Measurements from ENCODE around the gene SOBP. TPM values are rescaled to one million over a fixed set of nuclear protein-coding genes. Genes with fewer than 3 reads are reported as not detected.

The SOBP gene
- total RNA-seq, 4 donors from 2014 or later = 0.15 to 3.8 (median 1.6) TPM

- intact Hi-C loops (cut with DNase I) = no loop called here
- no peak overlapping the region for H3K4me3 ChIP-seq
- 74 to 76% methylated on average over 5 of the region's 5 CpGs for WGBS, 2 donors
- no peaks in the 10 kb centered on the region for H3K4me1 ChIP-seq
- DNase-seq = no peak
- H3K27ac ChIP-seq = no peak overlapping the region
- peaks cover 0 to 3% (median 0%) of the 10 kb centered on the region in 4 donors for H3K27me3 ChIP-seq
- H3K36me3 ChIP-seq = no peaks in the 10 kb centered on the region
- TF ChIP-seq POLR2A (IDR thresholded peaks at IDR 0.05) (no peak), CTCF (IDR thresholded peaks at IDR 0.05) (no peak)
- no peaks in the 10 kb centered on the region for H3K9me3 ChIP-seq
These were observed 136.7 kb downstream of the SOBP start for GRCh38 chr6:107626645-107627044.

GRCh38 chr6:107627969-107628368, 138.1 kb downstream of the SOBP start:
- Histone ChIP-seq H3K27me3 (peaks cover 0 to 7% (median 0%) of the 10 kb centered on the region in 4 donors), H3K36me3 (no peaks in the 10 kb centered on the region), H3K27ac (no peak overlapping the region), H3K9me3 (no peaks in the 10 kb centered on the region), H3K4me3 (no peak overlapping the region), H3K4me1 (no peaks in the 10 kb centered on the region)
- intact Hi-C loops (cut with DNase I) = no loop called here
- no peak for TF ChIP-seq CTCF (IDR thresholded peaks at IDR 0.05)
- no peak for TF ChIP-seq POLR2A (IDR thresholded peaks at IDR 0.05)
- no peak for DNase-seq
- WGBS, 2 donors = 83 to 96% methylated on average over 4 of the region's 4 CpGs

GRCh38 chr6:107628878-107629277, 139.0 kb downstream of the SOBP start:
- H3K36me3 ChIP-seq = no peaks in the 10 kb centered on the region
- no peak overlapping the region for H3K27ac ChIP-seq
- 92 to 95% methylated on average over 3 of the region's 3 CpGs for WGBS, 2 donors
- peaks cover 0 to 15% (median 4%) of the 10 kb centered on the region in 4 donors for H3K27me3 ChIP-seq
- no peak overlapping the region for H3K4me3 ChIP-seq
- H3K9me3 ChIP-seq = no peaks in the 10 kb centered on the region
- H3K4me1 ChIP-seq = peaks cover 0 to under 1% (median 0%) of the 10 kb centered on the region in 3 donors
- no peak for DNase-seq
- TF ChIP-seq CTCF (IDR thresholded peaks at IDR 0.05) (no peak), POLR2A (IDR thresholded peaks at IDR 0.05) (no peak)
- intact Hi-C loops (cut with DNase I) = no loop called here

- peaks cover 0 to 8% (median 5%) of the 10 kb centered on the region in 3 donors for H3K4me1 ChIP-seq
- H3K27ac ChIP-seq = no peak overlapping the region
- no peak overlapping the region for H3K4me3 ChIP-seq
- no peak for DNase-seq
- no peaks in the 10 kb centered on the region for H3K9me3 ChIP-seq
- H3K27me3 ChIP-seq = peaks cover 0 to 22% (median 7%) of the 10 kb centered on the region in 4 donors
- intact Hi-C loops (cut with DNase I) = no loop called here
- WGBS, 2 donors = 69 to 79% methylated on average over 6 of the region's 6 CpGs
- no peaks in the 10 kb centered on the region for H3K36me3 ChIP-seq
- no peak for TF ChIP-seq CTCF (IDR thresholded peaks at IDR 0.05)
- no peak for TF ChIP-seq POLR2A (IDR thresholded peaks at IDR 0.05)
These were observed 139.7 kb downstream of the SOBP start for GRCh38 chr6:107629548-107630129.

GRCh38 chr6:107630348-107630977, 140.5 kb downstream of the SOBP start:
- Histone ChIP-seq H3K9me3 (no peaks in the 10 kb centered on the region), H3K36me3 (no peaks in the 10 kb centered on the region), H3K4me1 (peaks cover 0 to 14% (median 7%) of the 10 kb centered on the region in 3 donors), H3K27me3 (peaks cover 0 to 31% (median 9%) of the 10 kb centered on the region in 4 donors), H3K4me3 (no peak overlapping the region), H3K27ac (no peak overlapping the region)
- intact Hi-C loops (cut with DNase I) = no loop called here
- TF ChIP-seq POLR2A (IDR thresholded peaks at IDR 0.05) (no peak), CTCF (IDR thresholded peaks at IDR 0.05) (no peak)
- no peak for DNase-seq
- WGBS, 2 donors = 87% methylated on average over 4 of the region's 4 CpGs

Measured in esophagus squamous epithelium (tissue), 5 donors.